Stomach (tissue), 4 donors: ENCODE results near the gene TESPA1.

Experiments used
- CTCF ChIP-seq, 7 experiments: fragments of 450-650 bp in 4 of 7; fragments of 200-600 bp in 3 of 7; sonication (generic) in 3 of 7; IDR thresholded peaks; one replicate each; pipeline ENCODE4 v1.5.1; 2016 to 2019; ENCODE audit warnings: antibody characterized with exemption in 7 of 7, control low read depth in 2 of 7, mild to moderate bottlenecking in 1 of 7
- POLR2A ChIP-seq, 4 donors: fragments of 450-650 bp; IDR thresholded peaks; one replicate each; pipeline ENCODE4 v1.6.1; 2016; ENCODE audit warnings: antibody characterized with exemption in 4 of 4, control low read depth in 2 of 4, mild to moderate bottlenecking in 1 of 4, moderate library complexity in 1 of 4

- TF ChIP-seq CTCF (IDR thresholded peaks at IDR 0.05) (no peak), POLR2A (IDR thresholded peaks at IDR 0.05) (no peak)
Observed at GRCh38 chr12:54932038-54932437, 52.5 kb downstream of the TESPA1 start.
